ENCODE measurements around the gene NFU1. TPM values are rescaled to one million over a fixed set of nuclear protein-coding genes. Genes with fewer than 3 reads are reported as not detected.
A peak's percentile ranks its signal among the peaks of the same experiment; 100 is the strongest.

Gene NFU1
- total and polyA plus RNA-seq, 2 experiments from 2014 or later = 39.9 to 102 TPM

- Mint-ChIP-seq H3K36me3 (ENCODE audit: low read depth) (peaks cover 4% of the 10 kb centered on the region; the same call in 2 of the 3 replicates), H3K4me3 (no peak overlapping the region), H3K4me1 (peaks cover 2% of the 10 kb centered on the region; the same call in 2 of the 3 replicates), H3K9me3 (no peaks in the 10 kb centered on the region), H3K27ac (0 out of 2 replicates have a peak overlapping the region, but pooled peaks have one; percentile 43), H3K27me3 (ENCODE audit: insufficient read depth, low read depth, poor library complexity) (peaks cover 2% of the 10 kb centered on the region)
- H3K4me3 ChIP-seq = no peak overlapping the region
- H3K79me2 ChIP-seq (replicated peaks; ENCODE audit: insufficient read depth) = no peaks in the 10 kb centered on the region
- H4K20me1 ChIP-seq (replicated peaks; ENCODE audit: insufficient read depth) = no peaks in the 10 kb centered on the region
- no peaks in the 10 kb centered on the region for H3F3A ChIP-seq (replicated peaks; ENCODE audit: low read depth)
- no peak overlapping the region for H3K4me2 ChIP-seq
- ATAC-seq = no peak
- H3K27me3 ChIP-seq (ENCODE audit: insufficient read depth) = no peaks in the 10 kb centered on the region
- H2AFZ ChIP-seq = no peak overlapping the region
- no peaks in the 10 kb centered on the region for H3K4me1 ChIP-seq (ENCODE audit: insufficient read depth)
- no peak overlapping the region for H3K27ac ChIP-seq (ENCODE audit: low read depth)
- H3K36me3 ChIP-seq (ENCODE audit: insufficient read depth) = no peaks in the 10 kb centered on the region
- TF ChIP-seq REST (IDR thresholded peaks at IDR 0.05; ENCODE audit: unreplicated experiment) = no peak
- H3K9me2 ChIP-seq (ENCODE audit: insufficient read depth) = no peaks in the 10 kb centered on the region
- no peak for DNase-seq (ENCODE audit: low spot score)
Measured at GRCh38 chr2:69464575-69464974, 27.3 kb upstream of the NFU1 start.

- Mint-ChIP-seq H3K27ac (no peak overlapping the region), H3K4me3 (no peak overlapping the region)
- TF ChIP-seq CREB1 (CRISPR knock-in tag; IDR thresholded peaks at IDR 0.05; ENCODE audit: low read depth) (no peak), ZNF331 (CRISPR knock-in tag; IDR thresholded peaks at IDR 0.05; ENCODE audit: low read depth) (no peak), ZNF114 (CRISPR knock-in tag; IDR thresholded peaks at IDR 0.05) (no peak), POLR2AphosphoS5 (IDR thresholded peaks at IDR 0.05; ENCODE audit: low read depth) (no peak), JUNB (IDR thresholded peaks at IDR 0.05; ENCODE audit: unreplicated experiment) (no peak), NANOG (IDR thresholded peaks at IDR 0.05; ENCODE audit: borderline replicate concordance) (no peak), ZNF462 (CRISPR knock-in tag; IDR thresholded peaks at IDR 0.05) (no peak), CTCF (conservative IDR thresholded peaks at IDR 0.05; ENCODE audit: low read depth in 2 of 2) (no peak), EZH2 (IDR thresholded peaks at IDR 0.05; ENCODE audit: low read depth, unreplicated experiment) (no peak)
Measured at GRCh38 chr2:69462780-69463179, 25.5 kb upstream of the NFU1 start.

More at GRCh38 chr2:69462780-69463179, 25.5 kb upstream of the NFU1 start:
- DNase-seq (ENCODE audit: low spot score) (no peak), ATAC-seq (no peak)
- Histone ChIP-seq H3K36me3 (ENCODE audit: insufficient read depth) (no peaks in the 10 kb centered on the region), H3K4me3 (no peak overlapping the region), H3K9me2 (ENCODE audit: insufficient read depth) (no peaks in the 10 kb centered on the region; the same call in 1 of the 2 replicates), H3K27me3 (ENCODE audit: insufficient read depth) (no peaks in the 10 kb centered on the region), H3K27ac (ENCODE audit: low read depth) (no peak overlapping the region), H3K79me2 (replicated peaks; ENCODE audit: insufficient read depth) (no peaks in the 10 kb centered on the region), H4K20me1 (replicated peaks; ENCODE audit: insufficient read depth) (no peaks in the 10 kb centered on the region), H3K4me2 (no peak overlapping the region), H2AFZ (no peak overlapping the region), H3F3A (replicated peaks; ENCODE audit: low read depth) (no peaks in the 10 kb centered on the region), H3K4me1 (ENCODE audit: insufficient read depth) (peaks cover 4% of the 10 kb centered on the region; the same call in 1 of the 2 replicates)
- H3K36me3 Mint-ChIP-seq (ENCODE audit: low read depth) = peaks cover 4% of the 10 kb centered on the region; the same call in 2 of the 3 replicates
- H3K4me1 Mint-ChIP-seq = peaks cover 6% of the 10 kb centered on the region; the same call in 1 of the 3 replicates
- H3K9me3 Mint-ChIP-seq = no peaks in the 10 kb centered on the region
- H3K27me3 Mint-ChIP-seq (ENCODE audit: insufficient read depth, low read depth, poor library complexity) = peaks cover 5% of the 10 kb centered on the region

Data from GM23338 (cell line).